Effector CD8-positive, alpha-beta T cell (primary cell): ENCODE data around the gene NIBAN1.

Experiments used
- DNase-seq: peaks from one replicate; lab custom pipeline; 2025; lab: John Stamatoyannopoulos, UW

Gene NIBAN1

GRCh38 chr1:184945029-184945428 is 29.3 kb downstream of the NIBAN1 start:
- no peak for DNase-seq

GRCh38 chr1:184943998-184944397 is 30.3 kb downstream of the NIBAN1 start:
- no peak for DNase-seq

GRCh38 chr1:184941735-184942134 is 32.6 kb downstream of the NIBAN1 start:
- no peak for DNase-seq

GRCh38 chr1:184941410-184941733 is 32.9 kb downstream of the NIBAN1 start:
- no peak for DNase-seq

GRCh38 chr1:184940694-184941409 is 33.5 kb downstream of the NIBAN1 start:
- DNase-seq, result no peak

DNA sequence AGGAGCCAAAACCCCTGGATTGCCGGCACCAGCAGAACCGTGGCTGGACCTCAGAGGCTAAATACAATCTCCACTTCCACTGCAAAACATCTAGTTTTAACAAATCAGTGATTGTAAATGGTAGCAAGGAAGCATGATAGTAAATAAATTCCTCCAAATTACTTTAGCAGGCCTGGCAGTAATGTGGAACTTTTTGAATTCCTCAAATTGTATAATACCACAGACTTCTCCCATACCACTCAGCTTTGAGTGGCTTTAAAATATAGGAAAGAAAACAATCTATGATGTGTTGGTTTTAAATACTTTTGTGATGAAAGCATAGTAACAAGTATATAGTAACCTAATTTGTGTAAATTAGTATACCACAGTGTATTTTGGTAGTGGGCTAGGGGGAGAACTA is 34.1 kb downstream of the NIBAN1 start:
- no peak for DNase-seq

DNA sequence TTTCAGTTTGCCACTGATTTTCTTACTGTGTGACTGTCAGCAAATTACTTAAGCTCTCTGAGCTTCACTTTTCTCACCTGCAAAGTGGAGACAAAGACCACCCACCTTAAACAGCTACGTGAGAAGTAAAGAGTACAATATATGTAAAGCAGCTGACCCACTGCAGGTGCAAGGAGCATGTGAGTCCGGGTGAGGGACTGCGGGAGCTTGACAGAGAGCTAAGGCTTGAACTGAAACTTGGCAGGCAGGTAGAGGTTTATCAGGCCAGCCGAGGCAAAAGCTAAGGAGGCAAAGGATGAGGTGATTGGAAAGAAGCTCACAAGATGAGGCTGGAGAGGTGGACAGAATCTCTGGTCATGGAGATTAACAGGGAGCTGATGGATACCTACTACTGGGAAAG is 36.6 kb downstream of the NIBAN1 start:
- DNase-seq, result no peak

- DNase-seq, result no peak
Observed at GRCh38 chr1:184935920-184936798, 38.1 kb downstream of the NIBAN1 start.

DNA sequence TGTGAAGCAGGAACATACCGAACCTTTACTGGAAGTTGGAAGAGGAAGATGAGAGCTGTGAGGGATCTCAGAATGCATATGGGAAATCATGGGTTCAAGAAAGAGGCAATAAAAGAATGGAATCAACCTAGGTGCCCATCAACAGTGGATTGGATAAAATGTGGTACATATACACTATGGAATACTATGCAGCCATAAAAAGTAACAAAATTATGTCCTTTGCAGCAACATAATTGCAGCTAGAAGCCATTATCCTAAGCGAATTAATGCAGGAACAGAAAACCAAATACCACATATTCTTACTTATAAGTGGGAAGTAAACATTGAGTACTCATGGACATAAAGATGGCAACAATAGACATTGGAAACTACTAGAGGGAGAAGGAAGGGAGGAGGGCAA is 40.4 kb downstream of the NIBAN1 start:
- no peak for DNase-seq

DNA sequence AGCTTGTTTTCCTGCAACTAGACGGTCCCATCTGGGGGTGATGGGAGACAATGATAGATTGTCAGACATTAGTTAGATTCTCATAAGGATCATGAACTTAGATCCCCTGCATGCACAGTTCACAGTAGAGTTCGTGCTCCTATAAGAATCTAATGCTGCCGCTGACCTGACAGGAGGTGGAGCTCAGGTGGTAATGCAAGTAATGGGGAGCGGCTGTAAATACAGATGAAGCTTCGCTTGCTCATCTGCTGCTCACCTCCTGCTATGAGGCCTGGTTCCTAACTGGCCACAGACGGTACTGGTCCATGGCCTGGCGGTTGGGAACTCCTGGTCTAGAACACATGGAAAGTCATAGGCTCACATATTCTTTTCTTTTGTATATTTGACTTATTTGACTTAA is 42.0 kb downstream of the NIBAN1 start:
- no peak for DNase-seq

GRCh38 chr1:184931566-184931965 is 42.7 kb downstream of the NIBAN1 start:
- no peak for DNase-seq

GRCh38 chr1:184930645-184931044 is 43.7 kb downstream of the NIBAN1 start:
- no peak for DNase-seq

GRCh38 chr1:184930232-184930631 is 44.1 kb downstream of the NIBAN1 start:
- no peak for DNase-seq

DNA sequence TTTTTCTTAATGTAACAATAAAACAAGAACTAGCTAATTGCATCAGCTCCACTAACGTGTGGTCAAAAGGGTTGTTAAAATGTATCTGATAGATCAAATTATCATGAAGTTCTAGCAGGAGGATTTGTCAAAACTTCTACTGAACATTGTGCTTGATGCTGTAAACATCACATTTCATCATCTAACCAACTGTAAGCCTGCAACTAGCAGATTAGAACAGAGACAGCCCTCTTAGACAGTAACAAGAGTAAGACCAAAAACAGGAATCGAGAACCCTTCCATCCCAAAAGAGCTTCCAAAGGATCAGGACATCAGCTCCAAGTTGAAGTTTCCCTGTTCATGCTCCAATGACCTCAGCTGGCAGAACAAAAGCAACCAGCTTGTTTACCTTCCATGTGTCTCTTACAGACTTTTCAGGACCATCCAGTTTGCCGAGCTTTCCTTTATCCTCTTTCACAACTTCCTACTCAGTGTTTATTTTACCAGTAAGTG is 44.6 kb downstream of the NIBAN1 start:
- no peak for DNase-seq

- DNase-seq, result no peak
Observed at GRCh38 chr1:184928394-184928793, 45.9 kb downstream of the NIBAN1 start.
